ENCODE data around the gene KCTD11.

The KCTD11 gene

GRCh38 chr17:7380321-7380720 is 28.4 kb downstream of the KCTD11 start:
- DNase-seq, result no peak

GRCh38 chr17:7380855-7381683 is 29.1 kb downstream of the KCTD11 start, which contains the start of gene TNK1:
Gene TNK1 (plus strand): TSS chr17:7381089. CDS start chr17:7382927, 1,838 bp downstream.
- peak in 1 of 2 experiments; percentile 29 for DNase-seq

GRCh38 chr17:7382901-7383300 is 30.9 kb downstream of the KCTD11 start:
- DNase-seq, result no peak

- DNase-seq, result no peak
These were observed 31.4 kb downstream of the KCTD11 start for GRCh38 chr17:7383371-7383741.

GRCh38 chr17:7383742-7384488 is 32.0 kb downstream of the KCTD11 start:
- peak; percentile 86 to 89 for DNase-seq

- no peak for DNase-seq
These were observed 32.6 kb downstream of the KCTD11 start for GRCh38 chr17:7384489-7385081.

GRCh38 chr17:7388856-7389255 is 36.9 kb downstream of the KCTD11 start:
- DNase-seq, result no peak

GRCh38 chr17:7389924-7390910 is 38.3 kb downstream of the KCTD11 start:
- DNase-seq, result no peak

GRCh38 chr17:7391307-7391706 is 39.3 kb downstream of the KCTD11 start:
- DNase-seq, result no peak

- DNase-seq, result no peak
These were observed 41.0 kb downstream of the KCTD11 start for GRCh38 chr17:7392696-7393612.

GRCh38 chr17:7393613-7394451 is 41.9 kb downstream of the KCTD11 start:
- DNase-seq, result peak; percentile 44 to 49

GRCh38 chr17:7394452-7395191 is 42.7 kb downstream of the KCTD11 start, which contains the start of gene PLSCR3:
Gene PLSCR3 (minus strand): TSS chr17:7394525. CDS start chr17:7394110, 415 bp downstream.
- peak; percentile 90 to 93 for DNase-seq

- DNase-seq, result no peak
These were observed 44.2 kb downstream of the KCTD11 start for GRCh38 chr17:7396147-7396546.

GRCh38 chr17:7398612-7399011 is 46.6 kb downstream of the KCTD11 start:
- no peak for DNase-seq

GRCh38 chr17:7403043-7403726 is 51.2 kb downstream of the KCTD11 start:
- DNase-seq, result peak; percentile 52 to 53

GRCh38 chr17:7403727-7403976 is 51.7 kb downstream of the KCTD11 start:
- DNase-seq, result no peak

- peak; percentile 96 for DNase-seq
These were observed 52.2 kb downstream of the KCTD11 start, which contains the start of gene TMEM256 for GRCh38 chr17:7403977-7404736. Gene TMEM256 (minus strand): TSS chr17:7404097. CDS start chr17:7404084, 13 bp downstream.

Data from activated T-cell treated with anti-CD3 and anti-CD28 coated beads, Interleukin-2, amount 50 U/mL, for 48 hours (primary cell).